Panc1 (cell line): ENCODE results near the gene SPATA20. TPM values are rescaled to one million over a fixed set of nuclear protein-coding genes. Genes with fewer than 3 reads are reported as not detected.

Experiments
- ATAC-seq: fragments of 200-7000 bp; cut with Tn5 transposase; 2 replicates; pipeline ENCODE4 v1.9.1; 2020; ENCODE audit warnings: mild to moderate bottlenecking, moderate library complexity
- BruUV-seq: library from RNA; stranded (reverse); fragments of 400-500 nt; replicated peaks from 2 replicates; lab custom pipeline; 2021; lab: Mats Ljungman, UMichigan
- CTCF ChIA-PET: fragments of 300-600 bp; sonication (Branson Sonifier 250); formaldehyde crosslinking; loops from one replicate; lab custom pipeline; 2022; ENCODE audit warnings: antibody characterized with exemption; lab: Charles Lee
- POLR2A ChIA-PET: fragments of 300-600 bp; sonication (Branson Sonifier 250); formaldehyde crosslinking; loops from one replicate; lab custom pipeline; 2022; ENCODE audit warnings: antibody characterized with exemption; lab: Charles Lee
- DNase-seq: peaks from one replicate; pipeline ENCODE4 v3.0.0-alpha.2; 2010; ENCODE audit warnings: low read depth, low spot score
- H3K27ac ChIP-seq: 2 replicates; pipeline ENCODE4 v1.5.1; 2011; ENCODE audit warnings: mild to moderate bottlenecking, low read length, inconsistent platforms
- H3K27me3 ChIP-seq: fragments of 200-500 bp; sonication (Bioruptor generic); 2 replicates; pipeline ENCODE4 v1.6.0; 2014; ENCODE audit warnings: low read length, inconsistent platforms; ENCODE audit not compliant: control insufficient read depth, insufficient read depth
- H3K36me3 ChIP-seq: fragments of 200-500 bp; sonication (Bioruptor generic); 2 replicates; pipeline ENCODE4 v1.5.1; 2014; ENCODE audit warnings: inconsistent platforms, mild to moderate bottlenecking, low read length, moderate library complexity; ENCODE audit not compliant: control insufficient read depth, insufficient read depth
- H3K4me1 ChIP-seq: 2 replicates; pipeline ENCODE4 v1.5.1; 2011; ENCODE audit warnings: inconsistent platforms, mild to moderate bottlenecking, low read length, moderate library complexity; ENCODE audit not compliant: control insufficient read depth, insufficient read depth
- H3K4me3 ChIP-seq, 2 experiments: 2 replicates each; pipeline ENCODE4 v1.5.1; 2011 to 2012; ENCODE audit warnings: low read depth in 2 of 2, low read length in 2 of 2, mild to moderate bottlenecking in 2 of 2, inconsistent platforms in 1 of 2, moderate library complexity in 1 of 2
- H3K9me3 ChIP-seq: fragments of 200-500 bp; sonication (Bioruptor generic); 2 replicates; pipeline ENCODE4 v1.5.1; 2014; ENCODE audit warnings: low read depth, mild to moderate bottlenecking, inconsistent platforms, low read length, moderate library complexity; ENCODE audit not compliant: control insufficient read depth, insufficient read depth
- CTCF ChIP-seq: fragments of 450-650 bp; IDR thresholded peaks from 2 replicates; pipeline ENCODE4 v1.5.1; 2017; ENCODE audit warnings: mild to moderate bottlenecking
- POLR2AphosphoS5 ChIP-seq: IDR thresholded peaks from 2 replicates; pipeline ENCODE4 v1.6.1; 2012; ENCODE audit warnings: mild to moderate bottlenecking, low read depth, low read length, moderate library complexity
- REST ChIP-seq, 2 experiments: IDR thresholded peaks; 2 replicates each; pipeline ENCODE4 v1.6.1; 2011 to 2012; ENCODE audit warnings: low read depth in 2 of 2, control low read depth in 1 of 2, low read length in 1 of 2, mild to moderate bottlenecking in 1 of 2, moderate library complexity in 1 of 2; ENCODE audit not compliant: insufficient read depth in 1 of 2
- SIN3A ChIP-seq: IDR thresholded peaks from 2 replicates; pipeline ENCODE4 v1.6.1; 2012; ENCODE audit warnings: low read depth, mild to moderate bottlenecking, low read length, moderate library complexity, borderline replicate concordance; ENCODE audit not compliant: insufficient read depth
- TCF7L2 ChIP-seq: IDR thresholded peaks from 2 replicates; pipeline ENCODE4 v1.6.1; 2011; ENCODE audit warnings: mild to moderate bottlenecking, low read depth, low read length, inconsistent platforms
- in situ Hi-C: cut with HindIII; loops from 2 replicates; pipeline ENCODE4 v1.10.0; 2016; ENCODE audit warnings: low sequenced_read_pairs, low pct_unique_long_range_greater_than_20kb
- intact Hi-C: fragments of 100-400 bp; cut with micrococcal nuclease; formaldehyde crosslinking; loops from one replicate; pipeline ENCODE4 v1.10.0; 2022; ENCODE audit not compliant: unreplicated experiment
- total RNA-seq: library from RNA; stranded (reverse); gene quantifications from one replicate; pipeline ENCODE4 v1.2.1, GENCODE V29; 2021; ENCODE audit not compliant: unreplicated experiment

Gene SPATA20
- total RNA-seq, 1 experiment from 2014 or later: 82.2 TPM

GRCh38 chr17:50550661-50551432 lies 3.9 kb downstream of the SPATA20 start:
- BruUV-seq: no TSS peak
- H3K9me3 ChIP-seq: no peaks in the 10 kb centered on the region
- TF ChIP-seq CTCF (peak; percentile 90), REST (IDR thresholded peaks at IDR 0.05; ENCODE audit: insufficient read depth in 1 of 2, low read depth in 2 of 2, low read length in 1 of 2) (no peak)
- intact Hi-C loops (loop anchor here (2.0 kb wide), 1 partner anchor 76 kb away; no protein-coding TSS in a partner anchor), in situ Hi-C loops (no loop called here)
- POLR2A ChIA-PET: no interaction called here
- H3K27me3 ChIP-seq: no peaks in the 10 kb centered on the region
- peaks cover 12% of the 10 kb centered on the region for H3K4me1 ChIP-seq
- H3K27ac ChIP-seq: no peak overlapping the region
- no peak overlapping the region for H3K4me3 ChIP-seq
- CTCF ChIA-PET: interaction anchor here (0.6 to 3.2 kb wide), 11 partner anchors 9 to 351 kb away, joined by 3 to 34 read pairs (median 7); partner anchors contain the start of gene CACNA1G
- ATAC-seq (peak; percentile 66), DNase-seq (no peak)
- no peaks in the 10 kb centered on the region for H3K36me3 ChIP-seq

- ATAC-seq (no peak), DNase-seq (no peak)
- POLR2A ChIA-PET: no interaction called here
- in situ Hi-C loops: no loop called here
- intact Hi-C loops: loop anchor here (2.0 kb wide), 1 partner anchor 75 kb away; no protein-coding TSS in a partner anchor
- no peak overlapping the region for H3K27ac ChIP-seq
- CTCF ChIA-PET: interaction anchor here (0.8 to 3.2 kb wide), 9 partner anchors 9 to 352 kb away, joined by 4 to 34 read pairs (median 7); partner anchors contain the start of gene CACNA1G
- no peak for TF ChIP-seq TCF7L2
- no peak for TF ChIP-seq CTCF
- TF ChIP-seq SIN3A: no peak
- no peak for TF ChIP-seq REST (IDR thresholded peaks at IDR 0.05; ENCODE audit: insufficient read depth in 1 of 2, low read depth in 2 of 2, low read length in 1 of 2)
- no peak for TF ChIP-seq POLR2AphosphoS5
- no peaks in the 10 kb centered on the region for H3K9me3 ChIP-seq
- peaks cover 12% of the 10 kb centered on the region for H3K4me1 ChIP-seq
- H3K27me3 ChIP-seq: no peaks in the 10 kb centered on the region
- no peak overlapping the region for H3K4me3 ChIP-seq
- H3K36me3 ChIP-seq: no peaks in the 10 kb centered on the region
- BruUV-seq: no TSS peak
Observed at GRCh38 chr17:50551433-50551815, 4.5 kb downstream of the SPATA20 start.
